Caco-2 (cell line): ENCODE measurements around the gene VSIG1. TPM values are rescaled to one million over a fixed set of nuclear protein-coding genes. Genes with fewer than 3 reads are reported as not detected.

Experiments used
- BruUV-seq: library from RNA; stranded (reverse); fragments of 400-500 nt; replicated peaks from 2 replicates; lab custom pipeline; 2021; lab: Mats Ljungman, UMichigan
- CTCF ChIA-PET: fragments of 300-600 bp; sonication (Branson Sonifier 250); formaldehyde crosslinking; loops from one replicate; lab custom pipeline; 2022; ENCODE audit warnings: antibody characterized with exemption; lab: Charles Lee
- POLR2A ChIA-PET: fragments of 300-600 bp; sonication (Branson Sonifier 250); formaldehyde crosslinking; loops from one replicate; lab custom pipeline; 2022; ENCODE audit warnings: antibody characterized with exemption; lab: Charles Lee
- DNase-seq, 2 experiments: peaks; one replicate each; pipeline versions ENCODE4 v3.0.0 to v3.0.0-alpha.2; 2020 to 2022
- H3K27me3 ChIP-seq: replicated peaks from 2 replicates; pipeline ENCODE4 v1.6.0; 2011; ENCODE audit warnings: low read length; ENCODE audit not compliant: control insufficient read depth, insufficient read depth
- H3K36me3 ChIP-seq: 2 replicates; pipeline ENCODE4 v1.5.1; 2011; ENCODE audit warnings: low read length; ENCODE audit not compliant: control insufficient read depth, insufficient read depth
- H3K4me1 ChIP-seq: fragments of 250-450 bp; sonication (Bioruptor Pico); 2 replicates; pipeline ENCODE4 v1.5.1; 2020; ENCODE audit warnings: mild to moderate bottlenecking
- H3K4me3 ChIP-seq: 2 replicates; pipeline ENCODE4 v1.5.1; 2011; ENCODE audit warnings: low read depth, mild to moderate bottlenecking, control low read depth, low read length
- H3K9me3 ChIP-seq: fragments of 250-450 bp; sonication (Bioruptor Pico); 2 replicates; pipeline ENCODE4 v1.5.1; 2020; ENCODE audit warnings: mild to moderate bottlenecking, moderate library complexity
- H3K27ac Mint-ChIP-seq: one replicate; pipeline ENCODE4 v1.8.0; 2022; ENCODE audit warnings: mixed read lengths; ENCODE audit not compliant: unreplicated experiment
- H3K27me3 Mint-ChIP-seq: one replicate; pipeline ENCODE4 v1.8.0; 2022; ENCODE audit warnings: mixed read lengths; ENCODE audit not compliant: insufficient read depth, unreplicated experiment
- H3K36me3 Mint-ChIP-seq: one replicate; pipeline ENCODE4 v1.8.0; 2022; ENCODE audit warnings: mild to moderate bottlenecking, mixed read lengths; ENCODE audit not compliant: insufficient read depth, unreplicated experiment
- H3K4me1 Mint-ChIP-seq: one replicate; pipeline ENCODE4 v1.8.0; 2022; ENCODE audit warnings: low read depth, mixed read lengths; ENCODE audit not compliant: unreplicated experiment
- H3K4me3 Mint-ChIP-seq: one replicate; pipeline ENCODE4 v1.8.0; 2022; ENCODE audit warnings: mild to moderate bottlenecking, moderate library complexity, mixed read lengths; ENCODE audit not compliant: unreplicated experiment
- H3K9me3 Mint-ChIP-seq: one replicate; pipeline ENCODE4 v1.8.0; 2022; ENCODE audit warnings: mixed read lengths; ENCODE audit not compliant: unreplicated experiment
- intact Hi-C: fragments of 100-400 bp; cut with micrococcal nuclease; formaldehyde crosslinking; loops from one replicate; pipeline ENCODE4 v1.10.0; 2022; ENCODE audit not compliant: unreplicated experiment
- total RNA-seq: library from RNA; stranded (reverse); gene quantifications from 2 replicates; pipeline ENCODE4 v1.2.3, GENCODE V29; 2022
- TF ChIP-seq, protein P1 (sequence below), 2 experiments: fragments of 200-600 bp in 1 of 2; IDR thresholded peaks; 1 replicate in 1 of 2; 2 replicates in 1 of 2; pipeline versions ENCODE4 v1.5.1 to v1.8.0; 2011 to 2022; ENCODE audit warnings: antibody characterized with exemption in 1 of 2, control low read depth in 1 of 2, inconsistent platforms in 1 of 2, low read depth in 1 of 2, low read length in 1 of 2, mild to moderate bottlenecking in 1 of 2, moderate library complexity in 1 of 2; ENCODE audit not compliant: insufficient read depth in 1 of 2, severe bottlenecking in 1 of 2, unreplicated experiment in 1 of 2

VSIG1 gene
- total RNA-seq, 1 experiment from 2014 or later = not detected

GRCh38 chrX:108036298-108036973, 8.4 kb upstream of the VSIG1 start:
- peak overlapping the region; percentile 90 for H3K27ac Mint-ChIP-seq
- H3K9me3 ChIP-seq = no peaks in the 10 kb centered on the region
- intact Hi-C loops = loop anchor here (1.0 kb wide), 1 partner anchor 10 kb away; no protein-coding TSS in a partner anchor
- peak; percentile 58 to 64 for DNase-seq
- H3K4me3 Mint-ChIP-seq = peak overlapping the region; percentile 27
- H3K27me3 ChIP-seq = no peaks in the 10 kb centered on the region
- H3K4me1 ChIP-seq = peaks cover 24% of the 10 kb centered on the region
- no peaks in the 10 kb centered on the region for H3K9me3 Mint-ChIP-seq
- peaks cover 6% of the 10 kb centered on the region for H3K4me1 Mint-ChIP-seq
- TF ChIP-seq, protein P1, sequence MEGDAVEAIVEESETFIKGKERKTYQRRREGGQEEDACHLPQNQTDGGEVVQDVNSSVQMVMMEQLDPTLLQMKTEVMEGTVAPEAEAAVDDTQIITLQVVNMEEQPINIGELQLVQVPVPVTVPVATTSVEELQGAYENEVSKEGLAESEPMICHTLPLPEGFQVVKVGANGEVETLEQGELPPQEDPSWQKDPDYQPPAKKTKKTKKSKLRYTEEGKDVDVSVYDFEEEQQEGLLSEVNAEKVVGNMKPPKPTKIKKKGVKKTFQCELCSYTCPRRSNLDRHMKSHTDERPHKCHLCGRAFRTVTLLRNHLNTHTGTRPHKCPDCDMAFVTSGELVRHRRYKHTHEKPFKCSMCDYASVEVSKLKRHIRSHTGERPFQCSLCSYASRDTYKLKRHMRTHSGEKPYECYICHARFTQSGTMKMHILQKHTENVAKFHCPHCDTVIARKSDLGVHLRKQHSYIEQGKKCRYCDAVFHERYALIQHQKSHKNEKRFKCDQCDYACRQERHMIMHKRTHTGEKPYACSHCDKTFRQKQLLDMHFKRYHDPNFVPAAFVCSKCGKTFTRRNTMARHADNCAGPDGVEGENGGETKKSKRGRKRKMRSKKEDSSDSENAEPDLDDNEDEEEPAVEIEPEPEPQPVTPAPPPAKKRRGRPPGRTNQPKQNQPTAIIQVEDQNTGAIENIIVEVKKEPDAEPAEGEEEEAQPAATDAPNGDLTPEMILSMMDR (IDR thresholded peaks at IDR 0.05; ENCODE audit: insufficient read depth in 1 of 2, low read depth in 1 of 2, low read length in 1 of 2, severe bottlenecking in 1 of 2, unreplicated experiment in 1 of 2) = no peak
- H3K4me3 ChIP-seq = no peak overlapping the region
- no peaks in the 10 kb centered on the region for H3K36me3 Mint-ChIP-seq
- CTCF ChIA-PET = no interaction called here
- POLR2A ChIA-PET = no interaction called here
- no peaks in the 10 kb centered on the region for H3K36me3 ChIP-seq
- no peaks in the 10 kb centered on the region for H3K27me3 Mint-ChIP-seq
- TSS peak; percentile 96 for BruUV-seq

GRCh38 chrX:108049649-108050048, 4.8 kb downstream of the VSIG1 start:
- intact Hi-C loops = no loop called here
- POLR2A ChIA-PET = no interaction called here
- no TSS peak for BruUV-seq
- H3K4me3 Mint-ChIP-seq = no peak overlapping the region
- H3K36me3 ChIP-seq = no peaks in the 10 kb centered on the region
- TF ChIP-seq, protein P1 (IDR thresholded peaks at IDR 0.05; ENCODE audit: insufficient read depth in 1 of 2, low read depth in 1 of 2, low read length in 1 of 2, severe bottlenecking in 1 of 2, unreplicated experiment in 1 of 2) = no peak
- H3K9me3 Mint-ChIP-seq = no peaks in the 10 kb centered on the region
- no peak for DNase-seq
- H3K36me3 Mint-ChIP-seq = no peaks in the 10 kb centered on the region
- no peaks in the 10 kb centered on the region for H3K27me3 Mint-ChIP-seq
- H3K27me3 ChIP-seq = no peaks in the 10 kb centered on the region
- no peak overlapping the region for H3K27ac Mint-ChIP-seq
- H3K4me3 ChIP-seq = no peak overlapping the region
- H3K4me1 Mint-ChIP-seq = no peaks in the 10 kb centered on the region
- no peaks in the 10 kb centered on the region for H3K4me1 ChIP-seq
- no peaks in the 10 kb centered on the region for H3K9me3 ChIP-seq
- CTCF ChIA-PET = no interaction called here

GRCh38 chrX:108053218-108053617, 8.4 kb downstream of the VSIG1 start:
- POLR2A ChIA-PET = no interaction called here
- Mint-ChIP-seq H3K27ac (no peak overlapping the region), H3K4me3 (no peak overlapping the region), H3K4me1 (no peaks in the 10 kb centered on the region), H3K27me3 (no peaks in the 10 kb centered on the region), H3K9me3 (no peaks in the 10 kb centered on the region), H3K36me3 (no peaks in the 10 kb centered on the region)
- Histone ChIP-seq H3K36me3 (no peaks in the 10 kb centered on the region), H3K9me3 (no peaks in the 10 kb centered on the region), H3K4me3 (no peak overlapping the region), H3K4me1 (no peaks in the 10 kb centered on the region), H3K27me3 (no peaks in the 10 kb centered on the region)
- no TSS peak for BruUV-seq
- DNase-seq = no peak
- TF ChIP-seq, protein P1 (IDR thresholded peaks at IDR 0.05; ENCODE audit: insufficient read depth in 1 of 2, low read depth in 1 of 2, low read length in 1 of 2, severe bottlenecking in 1 of 2, unreplicated experiment in 1 of 2) = no peak
- CTCF ChIA-PET = no interaction called here
- intact Hi-C loops = no loop called here
